Measurements from ENCODE around the gene SYNE4. TPM values are rescaled to one million over a fixed set of nuclear protein-coding genes. Genes with fewer than 3 reads are reported as not detected.
"Not testable (repeated sequence)": the region's sequence is repeated elsewhere in the genome, so short reads cannot be mapped to it uniquely, and the experiment has no call there.

SYNE4 gene
- total RNA-seq, 1 donor from 2014 or later = 32.8 TPM

GRCh38 chr19:35986664-35987570 lies 21.7 kb downstream of the SYNE4 start:
- H3K9me3 Mint-ChIP-seq (ENCODE audit: low read depth) = no peaks in the 10 kb centered on the region
- H3K4me1 Mint-ChIP-seq (ENCODE audit: low read depth) = peaks cover 3% of the 10 kb centered on the region
- H3K36me3 Mint-ChIP-seq (ENCODE audit: insufficient read depth) = no peaks in the 10 kb centered on the region
- H3K27ac Mint-ChIP-seq = no peak overlapping the region
- TF ChIP-seq CTCF (IDR thresholded peaks at IDR 0.05; ENCODE audit: unreplicated experiment) = no peak
- H3K27me3 Mint-ChIP-seq = peaks cover 74% of the 10 kb centered on the region
- peak overlapping the region; percentile 64 for H3K4me3 Mint-ChIP-seq (ENCODE audit: low read depth)
- no peak for DNase-seq (ENCODE audit: low spot score, unreplicated experiment)

- Mint-ChIP-seq H3K4me1 (ENCODE audit: low read depth) (peaks cover 3% of the 10 kb centered on the region), H3K36me3 (ENCODE audit: insufficient read depth) (no peaks in the 10 kb centered on the region), H3K4me3 (ENCODE audit: low read depth) (no peak overlapping the region), H3K27ac (no peak overlapping the region), H3K9me3 (ENCODE audit: low read depth) (no peaks in the 10 kb centered on the region), H3K27me3 (peaks cover 80% of the 10 kb centered on the region)
- no peak for TF ChIP-seq CTCF (IDR thresholded peaks at IDR 0.05; ENCODE audit: unreplicated experiment)
- no peak for DNase-seq (ENCODE audit: low spot score, unreplicated experiment)
Observed at GRCh38 chr19:35986111-35986510, 22.5 kb downstream of the SYNE4 start.

GRCh38 chr19:35983177-35983576 lies 25.4 kb downstream of the SYNE4 start:
- peaks cover 3% of the 10 kb centered on the region for H3K4me1 Mint-ChIP-seq (ENCODE audit: low read depth)
- H3K36me3 Mint-ChIP-seq (ENCODE audit: insufficient read depth) = no peaks in the 10 kb centered on the region
- no peaks in the 10 kb centered on the region for H3K9me3 Mint-ChIP-seq (ENCODE audit: low read depth)
- DNase-seq (ENCODE audit: low spot score, unreplicated experiment) = no peak
- no peak overlapping the region for H3K4me3 Mint-ChIP-seq (ENCODE audit: low read depth)
- H3K27me3 Mint-ChIP-seq = peaks cover 77% of the 10 kb centered on the region
- TF ChIP-seq CTCF (IDR thresholded peaks at IDR 0.05; ENCODE audit: unreplicated experiment) = no peak
- no peak overlapping the region for H3K27ac Mint-ChIP-seq

- H3K9me3 Mint-ChIP-seq (ENCODE audit: low read depth); H3K4me3 Mint-ChIP-seq (ENCODE audit: low read depth): not testable (repeated sequence)
- peaks cover 72% of the 10 kb centered on the region for H3K27me3 Mint-ChIP-seq
Observed at GRCh38 chr19:35980997-35981396, 27.6 kb downstream of the SYNE4 start.

GRCh38 chr19:35978832-35979365 lies 29.7 kb downstream of the SYNE4 start:
- H3K36me3 Mint-ChIP-seq (ENCODE audit: insufficient read depth) = no peaks in the 10 kb centered on the region
- H3K27me3 Mint-ChIP-seq = peaks cover 55% of the 10 kb centered on the region
- H3K4me3 Mint-ChIP-seq (ENCODE audit: low read depth) = no peak overlapping the region
- no peak overlapping the region for H3K27ac Mint-ChIP-seq
- no peaks in the 10 kb centered on the region for H3K9me3 Mint-ChIP-seq (ENCODE audit: low read depth)
- TF ChIP-seq CTCF (IDR thresholded peaks at IDR 0.05; ENCODE audit: unreplicated experiment) = no peak
- no peak for DNase-seq (ENCODE audit: low spot score, unreplicated experiment)
- H3K4me1 Mint-ChIP-seq (ENCODE audit: low read depth) = no peaks in the 10 kb centered on the region

More at GRCh38 chr19:35980997-35981396, 27.6 kb downstream of the SYNE4 start:
- not testable (repeated sequence) for H3K36me3 Mint-ChIP-seq (ENCODE audit: insufficient read depth); H3K4me1 Mint-ChIP-seq (ENCODE audit: low read depth); H3K27ac Mint-ChIP-seq; DNase-seq (ENCODE audit: low spot score, unreplicated experiment)
